Subcutaneous adipose tissue (tissue), 4 donors: ENCODE results near the gene LHX4. TPM values are rescaled to one million over a fixed set of nuclear protein-coding genes. Genes with fewer than 3 reads are reported as not detected.

Experiments used
- CTCF ChIP-seq: fragments of 450-650 bp; IDR thresholded peaks from one replicate; pipeline ENCODE4 v1.5.1; 2016; ENCODE audit warnings: low read depth, mild to moderate bottlenecking, control low read depth, antibody characterized with exemption, moderate library complexity
- total RNA-seq, 4 donors: library from RNA; depleted of rRNA; stranded (reverse); fragments of >200 nt; gene quantifications; one replicate each; pipeline ENCODE4 v1.1.0, GENCODE V29; 2016

The LHX4 gene
- total RNA-seq, 4 donors from 2014 or later, result under 0.01 TPM; not detected in 3

GRCh38 chr1:180301135-180301742 is 71.2 kb downstream of the LHX4 start:
- no peak for TF ChIP-seq CTCF

DNA sequence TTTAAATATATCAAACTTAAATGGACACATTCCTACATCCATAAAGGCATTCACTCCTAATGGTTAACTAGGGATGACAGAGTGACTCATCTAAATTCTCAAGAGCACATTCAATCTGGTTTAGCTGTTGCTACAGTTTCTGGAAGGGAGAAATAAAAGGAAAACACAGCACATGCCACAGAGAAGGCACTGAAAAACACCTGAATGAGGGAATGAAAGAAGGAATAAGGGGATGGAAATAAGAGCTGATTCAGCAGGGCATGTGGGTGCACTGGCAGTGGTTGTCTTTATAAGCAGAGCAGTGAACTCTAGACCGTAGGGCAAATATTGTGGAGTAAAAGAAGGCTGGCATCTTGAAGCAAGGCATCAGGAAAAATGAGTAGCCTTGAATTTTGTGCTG is 79.3 kb downstream of the LHX4 start:
- no peak for TF ChIP-seq CTCF

- no peak for TF ChIP-seq CTCF
Observed at GRCh38 chr1:180310095-180310494, 80.0 kb downstream of the LHX4 start.

GRCh38 chr1:180311011-180311730 is 81.1 kb downstream of the LHX4 start:
- no peak for TF ChIP-seq CTCF

- TF ChIP-seq CTCF, result no peak
Observed at GRCh38 chr1:180312926-180313325, 82.9 kb downstream of the LHX4 start.

DNA sequence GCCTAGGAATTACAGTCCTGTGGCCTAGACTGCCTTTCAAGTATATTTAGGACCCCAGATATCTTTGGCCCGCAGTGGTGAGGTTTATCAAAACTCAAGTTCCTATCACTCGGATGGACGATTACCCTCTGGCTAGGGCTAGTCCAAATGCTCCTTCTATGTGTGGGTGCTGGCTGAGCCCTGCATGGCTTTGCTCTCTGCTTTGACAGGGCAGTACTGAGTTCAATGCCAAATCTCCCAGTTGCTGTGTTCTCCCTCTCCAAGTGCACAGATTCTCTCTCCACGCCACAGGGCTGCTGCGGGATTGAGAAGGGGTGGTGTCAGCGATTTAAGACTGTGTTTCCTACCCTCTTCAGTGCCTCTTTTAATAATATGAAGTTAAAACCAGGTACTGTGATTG is 97.0 kb downstream of the LHX4 start:
- TF ChIP-seq CTCF, result no peak

Other genes starting within 250 kb of the LHX4 start
- 10 to 100 TPM; 16.8 to 71.4 (median 49.7) TPM for gene QSOX1, start 75.4 kb upstream of the LHX4 start, total RNA-seq